ENCODE results near the gene SPINK6. TPM values are rescaled to one million over a fixed set of nuclear protein-coding genes. Genes with fewer than 3 reads are reported as not detected.

Gene SPINK6
- polyA plus RNA-seq, 1 donor (not counting 4 experiments of a cell fraction or from before 2014, with no cell fraction given): 35.5 TPM

DNA sequence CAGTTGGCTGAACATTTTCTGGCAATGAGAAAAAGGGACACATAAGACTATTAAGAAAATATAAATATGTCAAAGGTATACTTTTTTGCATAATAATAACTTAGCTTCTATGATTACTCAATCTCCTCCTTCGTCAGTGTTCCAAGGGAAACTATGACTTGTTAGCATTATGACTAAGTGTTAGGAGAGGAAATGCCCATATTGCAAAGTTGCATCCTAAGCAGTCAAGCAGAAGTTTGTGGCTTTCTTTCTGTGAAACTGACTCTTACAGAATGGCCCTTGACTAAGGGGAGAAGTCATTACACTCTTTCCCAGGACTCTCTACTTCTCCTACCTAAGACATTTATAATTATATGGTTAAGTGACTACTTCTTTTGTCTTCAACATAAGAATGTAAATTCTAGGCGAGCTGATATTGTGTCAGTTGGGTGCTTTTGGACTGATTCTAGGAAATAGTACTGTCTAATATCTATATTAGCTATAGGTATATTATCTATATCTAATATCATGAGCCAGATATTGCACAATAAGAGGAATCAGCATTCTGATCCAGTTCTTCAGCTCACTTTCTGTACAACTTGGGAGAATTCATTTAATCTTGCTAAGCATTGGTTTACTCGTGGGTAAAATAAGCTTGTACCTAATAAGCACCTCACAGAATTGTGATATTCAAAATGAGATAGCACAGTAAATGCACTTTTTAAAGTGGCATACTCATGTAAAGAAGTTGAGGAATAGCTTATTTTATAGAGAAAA lies 16.4 kb upstream of the SPINK6 start:
- Histone ChIP-seq H3K9me1 (ENCODE audit: control insufficient read depth, extremely low read depth, insufficient read depth, low read length) (no peaks in the 10 kb centered on the region), H3K4me2 (ENCODE audit: control insufficient read depth, extremely low read depth, insufficient read depth, low read depth, low read length) (peak overlapping the region; percentile 9), H3K9ac (ENCODE audit: control insufficient read depth, extremely low read depth, insufficient read depth, low read length) (no peak overlapping the region), H3K36me3 (ENCODE audit: control insufficient read depth in 2 of 2, extremely low read depth in 1 of 2, insufficient read depth in 2 of 2, low read length in 2 of 2) (no peaks in the 10 kb centered on the region), H3K79me2 (ENCODE audit: control insufficient read depth, insufficient read depth, low read length) (no peaks in the 10 kb centered on the region), H3K27me3 (ENCODE audit: control insufficient read depth, extremely low read depth, insufficient read depth, low read length) (no peaks in the 10 kb centered on the region), H3K27ac (ENCODE audit: control insufficient read depth, insufficient read depth, low read length) (peak overlapping the region; percentile 46), H3K4me3 (ENCODE audit: control insufficient read depth in 2 of 3, extremely low read depth in 1 of 3, insufficient read depth in 2 of 3, low read depth in 1 of 3, low read length in 3 of 3) (no peak overlapping the region), H3K9me3 (ENCODE audit: control insufficient read depth, low read depth, low read length) (no peaks in the 10 kb centered on the region), H4K20me1 (ENCODE audit: control insufficient read depth, extremely low read depth, insufficient read depth, low read length) (no peaks in the 10 kb centered on the region), H2AFZ (ENCODE audit: control insufficient read depth, low read length) (peak overlapping the region; percentile 35), H3K4me1 (ENCODE audit: control insufficient read depth, extremely low read depth, insufficient read depth, low read length) (peaks cover 10% of the 10 kb centered on the region)
- TF ChIP-seq CTCF (optimal IDR thresholded peaks at IDR 0.05 in 1 of 3, IDR thresholded peaks at IDR 0.05 in 1 of 3, conservative IDR thresholded peaks at IDR 0.05 in 1 of 3; ENCODE audit: extremely low read depth in 1 of 3, insufficient read depth in 2 of 3, low read length in 3 of 3): no peak
- no peak for TF ChIP-seq EZH2 (IDR thresholded peaks at IDR 0.05; ENCODE audit: low read length)
- peak; percentile 59 for DNase-seq (ENCODE audit: low read depth, low spot score)
- peak; percentile 78 for FAIRE-seq
- dilution Hi-C loops (cut with MboI; ENCODE audit: extremely low pct_ligation_motif_present, low sequenced_read_pairs): no loop called here

DNA sequence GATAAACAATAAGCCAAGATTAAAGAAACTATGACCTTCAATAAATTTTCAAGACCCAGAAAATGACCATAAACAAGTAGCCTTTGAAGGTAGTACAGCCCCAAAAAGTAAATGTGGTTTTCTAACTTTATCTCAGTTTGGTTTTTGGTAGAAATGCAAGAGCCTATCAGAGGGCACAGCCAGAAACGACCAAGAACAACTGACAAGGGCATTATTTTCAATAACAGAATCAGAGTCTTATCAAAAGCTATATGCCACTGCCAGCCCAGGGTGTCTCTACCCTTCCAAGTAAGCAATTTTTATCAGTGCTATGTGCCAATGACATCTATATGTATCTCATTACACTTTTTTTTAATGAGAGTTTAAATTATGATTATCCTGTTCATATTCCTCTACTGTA lies 11.8 kb upstream of the SPINK6 start:
- H3K36me3 ChIP-seq (ENCODE audit: control insufficient read depth in 2 of 2, extremely low read depth in 1 of 2, insufficient read depth in 2 of 2, low read length in 2 of 2): no peaks in the 10 kb centered on the region
- no peak overlapping the region for H3K9ac ChIP-seq (ENCODE audit: control insufficient read depth, extremely low read depth, insufficient read depth, low read length)
- no peaks in the 10 kb centered on the region for H4K20me1 ChIP-seq (ENCODE audit: control insufficient read depth, extremely low read depth, insufficient read depth, low read length)
- H3K79me2 ChIP-seq (ENCODE audit: control insufficient read depth, insufficient read depth, low read length): no peaks in the 10 kb centered on the region
- H3K9me3 ChIP-seq (ENCODE audit: control insufficient read depth, low read depth, low read length): no peaks in the 10 kb centered on the region
- no peak overlapping the region for H3K4me3 ChIP-seq (ENCODE audit: control insufficient read depth in 2 of 3, extremely low read depth in 1 of 3, insufficient read depth in 2 of 3, low read depth in 1 of 3, low read length in 3 of 3)
- dilution Hi-C loops (cut with MboI; ENCODE audit: extremely low pct_ligation_motif_present, low sequenced_read_pairs): no loop called here
- FAIRE-seq (no peak), DNase-seq (ENCODE audit: low read depth, low spot score) (no peak)
- no peak overlapping the region for H2AFZ ChIP-seq (ENCODE audit: control insufficient read depth, low read length)
- no peak overlapping the region for H3K27ac ChIP-seq (ENCODE audit: control insufficient read depth, insufficient read depth, low read length)
- H3K27me3 ChIP-seq (ENCODE audit: control insufficient read depth, extremely low read depth, insufficient read depth, low read length): no peaks in the 10 kb centered on the region
- no peak overlapping the region for H3K4me2 ChIP-seq (ENCODE audit: control insufficient read depth, extremely low read depth, insufficient read depth, low read depth, low read length)
- no peaks in the 10 kb centered on the region for H3K9me1 ChIP-seq (ENCODE audit: control insufficient read depth, extremely low read depth, insufficient read depth, low read length)
- TF ChIP-seq EZH2 (IDR thresholded peaks at IDR 0.05; ENCODE audit: low read length) (no peak), CTCF (optimal IDR thresholded peaks at IDR 0.05 in 1 of 3, IDR thresholded peaks at IDR 0.05 in 1 of 3, conservative IDR thresholded peaks at IDR 0.05 in 1 of 3; ENCODE audit: extremely low read depth in 1 of 3, insufficient read depth in 2 of 3, low read length in 3 of 3) (no peak)
- H3K4me1 ChIP-seq (ENCODE audit: control insufficient read depth, extremely low read depth, insufficient read depth, low read length): peaks cover 13% of the 10 kb centered on the region

Measured in keratinocyte (primary cell).